Uterus (tissue), 2 donors: ENCODE data around the gene SMIM8.

Experiments
- CTCF ChIP-seq, 4 experiments: fragments of 200-600 bp in 2 of 4; fragments of 450-650 bp in 2 of 4; sonication (generic) in 2 of 4; IDR thresholded peaks; one replicate each; pipeline ENCODE4 v1.5.1; 2016 to 2019; ENCODE audit warnings: antibody characterized with exemption in 4 of 4, mild to moderate bottlenecking in 2 of 4, moderate library complexity in 1 of 4
- POLR2A ChIP-seq, 2 donors: fragments of 450-650 bp; IDR thresholded peaks; one replicate each; pipeline ENCODE4 v1.6.1; 2016; ENCODE audit warnings: antibody characterized with exemption in 2 of 2, mild to moderate bottlenecking in 1 of 2, moderate library complexity in 1 of 2

DNA sequence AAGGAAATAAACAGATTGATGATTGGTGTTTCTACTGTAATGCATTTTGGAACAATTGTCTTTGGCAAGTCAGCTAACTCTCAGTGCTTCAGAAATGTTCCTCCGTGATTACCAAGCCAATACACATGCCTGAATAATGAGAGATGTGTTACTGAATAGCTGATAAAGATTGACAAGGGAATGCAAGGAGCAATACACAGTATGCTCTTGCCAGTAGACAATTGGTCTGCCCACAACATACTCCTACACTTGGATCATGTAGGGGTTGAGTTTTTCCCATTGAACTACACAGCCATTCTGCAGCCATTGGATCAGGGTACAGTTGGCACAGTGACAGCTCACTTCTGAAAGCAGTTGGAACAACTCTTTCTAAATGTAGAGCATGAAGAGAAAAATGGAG is 12.3 kb downstream of the SMIM8 start:
- TF ChIP-seq CTCF (IDR thresholded peaks at IDR 0.05), result no peak
- no peak for TF ChIP-seq POLR2A (IDR thresholded peaks at IDR 0.05)
